HepG2 (cell line): ENCODE data around the gene RESP18. TPM values are rescaled to one million over a fixed set of nuclear protein-coding genes. Genes with fewer than 3 reads are reported as not detected.

Experiments
- ATM ChIP-seq: fragments of 450-650 bp; IDR thresholded peaks from 2 replicates; pipeline ENCODE4 v1.7.1; 2017; ENCODE audit warnings: mild to moderate bottlenecking, borderline replicate concordance
- BHLHE40 ChIP-seq: IDR thresholded peaks from 2 replicates; pipeline ENCODE4 v1.6.1; 2011; ENCODE audit warnings: low read length, improper control_type of control experiment
- GATA4 ChIP-seq: sonication (generic); IDR thresholded peaks from 2 replicates; pipeline ENCODE4 v1.6.1; 2016; ENCODE audit warnings: antibody characterized with exemption, low read depth, borderline replicate concordance
- GTF2F1 ChIP-seq: fragments of 150-350 bp; IDR thresholded peaks from 2 replicates; pipeline ENCODE4 v1.6.1; 2014; ENCODE audit warnings: low read length
- KAT8 ChIP-seq: IDR thresholded peaks from 2 replicates; pipeline ENCODE4 v1.6.1; 2016; ENCODE audit warnings: missing genetic modification reagents, missing compliant biosample characterization
- NR2F1 ChIP-seq, 2 experiments: fragments of 450-650 bp in 1 of 2; formaldehyde crosslinking in 1 of 2; IDR thresholded peaks; 2 replicates each; pipeline versions ENCODE4 v1.5.0 to v1.6.1; 2016 to 2020; ENCODE audit warnings: mild to moderate bottlenecking in 1 of 2, missing compliant biosample characterization in 1 of 2, missing genetic modification reagents in 1 of 2, moderate library complexity in 1 of 2
- POLR2A ChIP-seq, 2 experiments: IDR thresholded peaks; 2 replicates each; pipeline ENCODE4 v1.6.1; 2011; ENCODE audit warnings: low read depth in 2 of 2, low read length in 2 of 2, mild to moderate bottlenecking in 1 of 2, moderate library complexity in 1 of 2; ENCODE audit not compliant: insufficient read depth in 1 of 2
- SMC3 ChIP-seq: IDR thresholded peaks from 2 replicates; pipeline ENCODE4 v1.6.1; 2011; ENCODE audit warnings: low read length, improper control_type of control experiment
- ZNF136 ChIP-seq: sonication (generic); formaldehyde crosslinking; IDR thresholded peaks from 2 replicates; pipeline ENCODE4 v1.8.1; 2022; ENCODE audit warnings: low read depth, mild to moderate bottlenecking, moderate library complexity, missing genetic modification reagents
- ZNF3 ChIP-seq: IDR thresholded peaks from 2 replicates; pipeline ENCODE4 v1.7.0; 2017; ENCODE audit warnings: inconsistent platforms
- ZSCAN9 ChIP-seq: IDR thresholded peaks from 2 replicates; pipeline ENCODE4 v1.6.1; 2016; ENCODE audit warnings: borderline replicate concordance
- polyA plus RNA-seq, 8 experiments: library from polyadenylated mRNA; depleted of rRNA in 3 of 8; stranded (reverse) in 7 of 8; unstranded in 1 of 8; fragments of >200 nt; fragmentation: Illumina TruSeq in 4 of 8; extraction: Trizol in 4 of 8; gene quantifications; 2 replicates each; pipeline versions ENCODE4 v1.2.1 to v1.2.3, GENCODE V29; 2011 to 2016; ENCODE audit warnings: low read depth in 4 of 8, missing spikeins in 1 of 8, mixed read lengths in 1 of 8; ENCODE audit not compliant: insufficient read depth in 1 of 8
- total RNA-seq, 5 experiments: library from RNA; depleted of rRNA; stranded (reverse); fragments of >200 nt; fragmentation: Illumina TruSeq; extraction: Trizol; gene quantifications; 2 replicates each; pipeline ENCODE4 v1.2.3, GENCODE V29; 2016; ENCODE audit warnings: low read depth in 1 of 5
- TF ChIP-seq, protein P1 (sequence below): sonication (generic); formaldehyde crosslinking; IDR thresholded peaks from 2 replicates; pipeline ENCODE4 v1.4.0; 2020; ENCODE audit warnings: mild to moderate bottlenecking, missing genetic modification reagents
- TF ChIP-seq, protein P2 (sequence below): sonication (generic); formaldehyde crosslinking; IDR thresholded peaks from 2 replicates; pipeline ENCODE4 v1.9.0; 2021; ENCODE audit warnings: missing genetic modification reagents, mild to moderate bottlenecking, borderline replicate concordance
- TF ChIP-seq, protein P3 (sequence below): sonication (generic); formaldehyde crosslinking; IDR thresholded peaks from 2 replicates; pipeline ENCODE4 v1.4.0; 2020; ENCODE audit warnings: missing genetic modification reagents
- TF ChIP-seq, protein P4 (sequence below): sonication (generic); formaldehyde crosslinking; IDR thresholded peaks from 2 replicates; pipeline ENCODE4 v1.5.0; 2020; ENCODE audit warnings: mild to moderate bottlenecking, missing genetic modification reagents, moderate library complexity

The RESP18 gene
- total and polyA plus RNA-seq, 2 of the 13 experiments (the other 11 are each of a cell fraction or from before 2014, with no cell fraction given), result not detected

DNA sequence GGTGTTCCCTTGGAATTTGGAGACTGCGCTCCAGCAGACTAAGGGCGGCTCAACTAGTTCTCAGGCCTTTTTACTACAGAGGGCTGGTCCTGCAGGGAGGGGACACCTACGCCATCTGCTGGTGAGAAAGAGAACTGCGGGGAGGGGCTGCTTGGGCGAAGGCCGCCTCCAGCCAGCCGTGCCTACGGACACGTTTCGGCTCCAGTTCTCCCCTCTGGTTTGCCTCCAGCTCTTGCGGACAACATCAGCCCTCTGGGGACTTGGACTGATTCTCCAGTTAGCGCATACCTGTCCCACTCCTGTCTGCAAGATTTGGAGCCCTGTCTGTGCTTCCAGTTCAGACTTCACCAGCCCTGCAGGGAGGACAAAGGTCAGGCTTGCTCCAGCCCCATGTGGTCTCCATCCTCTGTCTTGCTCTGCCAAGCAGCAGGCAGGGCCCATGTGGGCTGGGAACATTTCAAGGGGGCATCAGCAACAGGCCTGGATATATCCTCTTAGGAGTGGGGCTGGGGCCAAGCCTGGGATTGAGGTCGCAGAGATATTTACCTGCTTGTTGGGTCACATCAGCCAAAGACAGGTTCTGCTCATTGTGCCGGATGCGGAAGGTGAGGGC is 33.7 kb downstream of the RESP18 start (continued):
- TF ChIP-seq GTF2F1 (no peak), ZNF3 (no peak), ZNF136 (CRISPR knock-in tag) (peak; percentile 82; the same call in 1 of the 2 replicates), ZSCAN9 (CRISPR knock-in tag) (no peak), ATM (no peak), POLR2A (IDR thresholded peaks at IDR 0.05; ENCODE audit: insufficient read depth in 1 of 2, low read depth in 2 of 2, low read length in 2 of 2) (no peak), NR2F1 (CRISPR knock-in tag; IDR thresholded peaks at IDR 0.05) (no peak), SMC3 (peak; percentile 87), KAT8 (peak; percentile 53), BHLHE40 (no peak; the same call in none of the 2 replicates), GATA4 (no peak)
- TF ChIP-seq, protein P1, sequence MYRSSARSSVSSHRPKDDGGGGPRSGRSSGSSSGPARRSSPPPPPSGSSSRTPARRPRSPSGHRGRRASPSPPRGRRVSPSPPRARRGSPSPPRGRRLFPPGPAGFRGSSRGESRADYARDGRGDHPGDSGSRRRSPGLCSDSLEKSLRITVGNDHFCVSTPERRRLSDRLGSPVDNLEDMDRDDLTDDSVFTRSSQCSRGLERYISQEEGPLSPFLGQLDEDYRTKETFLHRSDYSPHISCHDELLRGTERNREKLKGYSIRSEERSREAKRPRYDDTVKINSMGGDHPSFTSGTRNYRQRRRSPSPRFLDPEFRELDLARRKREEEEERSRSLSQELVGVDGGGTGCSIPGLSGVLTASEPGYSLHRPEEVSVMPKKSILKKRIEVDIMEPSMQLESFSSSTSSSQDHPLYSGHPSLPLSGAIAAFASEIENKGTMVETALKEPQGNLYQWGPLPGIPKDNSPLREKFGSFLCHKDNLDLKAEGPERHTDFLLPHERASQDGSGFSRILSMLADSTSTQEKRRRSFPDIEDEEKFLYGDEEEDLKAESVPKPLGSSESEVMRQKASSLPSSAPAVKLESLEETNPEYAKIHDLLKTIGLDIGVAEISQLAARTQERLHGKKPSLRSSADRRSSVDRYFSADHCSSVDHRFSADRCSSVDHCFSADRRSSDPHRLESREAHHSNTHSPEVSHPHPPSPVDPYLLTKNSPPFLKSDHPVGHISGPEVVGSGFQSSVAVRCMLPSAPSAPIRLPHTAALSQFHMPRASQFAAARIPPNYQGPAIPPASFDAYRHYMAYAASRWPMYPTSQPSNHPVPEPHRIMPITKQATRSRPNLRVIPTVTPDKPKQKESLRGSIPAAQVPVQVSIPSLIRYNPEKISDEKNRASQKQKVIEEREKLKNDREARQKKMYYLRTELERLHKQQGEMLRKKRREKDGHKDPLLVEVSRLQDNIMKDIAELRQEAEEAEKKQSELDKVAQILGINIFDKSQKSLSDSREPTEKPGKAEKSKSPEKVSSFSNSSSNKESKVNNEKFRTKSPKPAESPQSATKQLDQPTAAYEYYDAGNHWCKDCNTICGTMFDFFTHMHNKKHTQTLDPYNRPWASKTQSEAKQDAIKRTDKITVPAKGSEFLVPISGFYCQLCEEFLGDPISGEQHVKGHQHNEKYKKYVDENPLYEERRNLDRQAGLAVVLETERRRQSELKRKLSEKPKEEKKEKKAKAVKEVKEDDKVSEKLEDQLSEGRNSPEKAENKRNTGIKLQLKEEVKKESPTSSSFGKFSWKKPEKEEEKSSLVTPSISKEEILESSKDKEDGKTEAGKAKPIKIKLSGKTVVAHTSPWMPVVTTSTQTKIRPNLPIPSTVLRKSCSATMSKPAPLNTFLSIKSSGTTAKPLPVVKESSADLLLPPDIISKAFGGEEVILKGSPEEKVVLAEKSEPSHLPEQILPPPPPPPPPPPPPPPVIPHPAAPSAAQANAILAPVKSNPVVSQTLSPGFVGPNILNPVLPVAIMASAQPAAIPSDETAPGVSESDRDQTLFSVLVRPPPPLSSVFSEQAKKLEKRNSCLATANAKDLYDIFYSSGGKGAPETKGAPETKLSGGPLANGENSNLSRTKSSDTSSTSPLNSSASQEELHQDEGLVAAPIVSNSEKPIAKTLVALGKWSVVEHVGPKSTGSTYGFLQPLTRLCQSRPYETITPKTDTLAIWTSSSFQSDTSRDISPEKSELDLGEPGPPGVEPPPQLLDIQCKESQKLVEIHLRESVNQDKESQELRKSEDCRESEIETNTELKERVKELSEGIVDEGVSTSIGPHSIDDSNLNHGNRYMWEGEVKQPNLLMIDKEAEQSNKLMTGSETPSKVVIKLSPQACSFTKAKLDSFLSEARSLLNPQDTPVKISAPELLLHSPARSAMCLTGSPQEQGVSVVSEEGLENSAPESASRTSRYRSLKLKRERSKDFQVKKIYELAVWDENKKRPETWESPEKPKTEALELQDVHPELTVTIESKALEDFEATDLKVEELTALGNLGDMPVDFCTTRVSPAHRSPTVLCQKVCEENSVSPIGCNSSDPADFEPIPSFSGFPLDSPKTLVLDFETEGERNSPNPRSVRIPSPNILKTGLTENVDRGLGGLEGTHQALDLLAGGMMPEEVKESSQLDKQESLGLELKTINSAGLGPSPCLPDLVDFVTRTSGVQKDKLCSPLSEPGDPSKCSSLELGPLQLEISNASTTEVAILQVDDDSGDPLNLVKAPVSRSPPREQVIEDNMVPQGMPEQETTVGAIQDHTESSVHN (CRISPR knock-in tag), result 0 out of 2 replicates have a peak, but pooled peaks have one; percentile 2
- TF ChIP-seq, protein P2, sequence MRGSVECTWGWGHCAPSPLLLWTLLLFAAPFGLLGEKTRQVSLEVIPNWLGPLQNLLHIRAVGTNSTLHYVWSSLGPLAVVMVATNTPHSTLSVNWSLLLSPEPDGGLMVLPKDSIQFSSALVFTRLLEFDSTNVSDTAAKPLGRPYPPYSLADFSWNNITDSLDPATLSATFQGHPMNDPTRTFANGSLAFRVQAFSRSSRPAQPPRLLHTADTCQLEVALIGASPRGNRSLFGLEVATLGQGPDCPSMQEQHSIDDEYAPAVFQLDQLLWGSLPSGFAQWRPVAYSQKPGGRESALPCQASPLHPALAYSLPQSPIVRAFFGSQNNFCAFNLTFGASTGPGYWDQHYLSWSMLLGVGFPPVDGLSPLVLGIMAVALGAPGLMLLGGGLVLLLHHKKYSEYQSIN (CRISPR knock-in tag), result no peak
- TF ChIP-seq, protein P3, sequence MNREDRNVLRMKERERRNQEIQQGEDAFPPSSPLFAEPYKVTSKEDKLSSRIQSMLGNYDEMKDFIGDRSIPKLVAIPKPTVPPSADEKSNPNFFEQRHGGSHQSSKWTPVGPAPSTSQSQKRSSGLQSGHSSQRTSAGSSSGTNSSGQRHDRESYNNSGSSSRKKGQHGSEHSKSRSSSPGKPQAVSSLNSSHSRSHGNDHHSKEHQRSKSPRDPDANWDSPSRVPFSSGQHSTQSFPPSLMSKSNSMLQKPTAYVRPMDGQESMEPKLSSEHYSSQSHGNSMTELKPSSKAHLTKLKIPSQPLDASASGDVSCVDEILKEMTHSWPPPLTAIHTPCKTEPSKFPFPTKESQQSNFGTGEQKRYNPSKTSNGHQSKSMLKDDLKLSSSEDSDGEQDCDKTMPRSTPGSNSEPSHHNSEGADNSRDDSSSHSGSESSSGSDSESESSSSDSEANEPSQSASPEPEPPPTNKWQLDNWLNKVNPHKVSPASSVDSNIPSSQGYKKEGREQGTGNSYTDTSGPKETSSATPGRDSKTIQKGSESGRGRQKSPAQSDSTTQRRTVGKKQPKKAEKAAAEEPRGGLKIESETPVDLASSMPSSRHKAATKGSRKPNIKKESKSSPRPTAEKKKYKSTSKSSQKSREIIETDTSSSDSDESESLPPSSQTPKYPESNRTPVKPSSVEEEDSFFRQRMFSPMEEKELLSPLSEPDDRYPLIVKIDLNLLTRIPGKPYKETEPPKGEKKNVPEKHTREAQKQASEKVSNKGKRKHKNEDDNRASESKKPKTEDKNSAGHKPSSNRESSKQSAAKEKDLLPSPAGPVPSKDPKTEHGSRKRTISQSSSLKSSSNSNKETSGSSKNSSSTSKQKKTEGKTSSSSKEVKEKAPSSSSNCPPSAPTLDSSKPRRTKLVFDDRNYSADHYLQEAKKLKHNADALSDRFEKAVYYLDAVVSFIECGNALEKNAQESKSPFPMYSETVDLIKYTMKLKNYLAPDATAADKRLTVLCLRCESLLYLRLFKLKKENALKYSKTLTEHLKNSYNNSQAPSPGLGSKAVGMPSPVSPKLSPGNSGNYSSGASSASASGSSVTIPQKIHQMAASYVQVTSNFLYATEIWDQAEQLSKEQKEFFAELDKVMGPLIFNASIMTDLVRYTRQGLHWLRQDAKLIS (CRISPR knock-in tag), result no peak
- TF ChIP-seq, protein P4, sequence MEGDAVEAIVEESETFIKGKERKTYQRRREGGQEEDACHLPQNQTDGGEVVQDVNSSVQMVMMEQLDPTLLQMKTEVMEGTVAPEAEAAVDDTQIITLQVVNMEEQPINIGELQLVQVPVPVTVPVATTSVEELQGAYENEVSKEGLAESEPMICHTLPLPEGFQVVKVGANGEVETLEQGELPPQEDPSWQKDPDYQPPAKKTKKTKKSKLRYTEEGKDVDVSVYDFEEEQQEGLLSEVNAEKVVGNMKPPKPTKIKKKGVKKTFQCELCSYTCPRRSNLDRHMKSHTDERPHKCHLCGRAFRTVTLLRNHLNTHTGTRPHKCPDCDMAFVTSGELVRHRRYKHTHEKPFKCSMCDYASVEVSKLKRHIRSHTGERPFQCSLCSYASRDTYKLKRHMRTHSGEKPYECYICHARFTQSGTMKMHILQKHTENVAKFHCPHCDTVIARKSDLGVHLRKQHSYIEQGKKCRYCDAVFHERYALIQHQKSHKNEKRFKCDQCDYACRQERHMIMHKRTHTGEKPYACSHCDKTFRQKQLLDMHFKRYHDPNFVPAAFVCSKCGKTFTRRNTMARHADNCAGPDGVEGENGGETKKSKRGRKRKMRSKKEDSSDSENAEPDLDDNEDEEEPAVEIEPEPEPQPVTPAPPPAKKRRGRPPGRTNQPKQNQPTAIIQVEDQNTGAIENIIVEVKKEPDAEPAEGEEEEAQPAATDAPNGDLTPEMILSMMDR (CRISPR knock-in tag), result peak; percentile 97
